HEK293 (cell line): Measurements from ENCODE around the gene RASAL2.

Experiments used
- MYNN ChIP-seq: fragments of 450-650 bp; formaldehyde crosslinking; IDR thresholded peaks from 2 replicates; pipeline ENCODE4 v1.5.1; 2016; ENCODE audit warnings: missing biosample characterization, missing genetic modification characterization, borderline replicate concordance
- REPIN1 ChIP-seq: fragments of 450-650 bp; formaldehyde crosslinking; IDR thresholded peaks from 2 replicates; pipeline ENCODE4 v1.5.1; 2017; ENCODE audit warnings: missing biosample characterization, missing genetic modification characterization, low read depth
- ZNF140 ChIP-seq: fragments of 450-650 bp; formaldehyde crosslinking; IDR thresholded peaks from 2 replicates; pipeline ENCODE4 v1.5.1; 2016; ENCODE audit warnings: missing biosample characterization, missing genetic modification characterization
- ZNF175 ChIP-seq: fragments of 450-650 bp; formaldehyde crosslinking; IDR thresholded peaks from 2 replicates; pipeline ENCODE4 v1.5.1; 2016; ENCODE audit warnings: missing biosample characterization, missing genetic modification characterization
- ZNF223 ChIP-seq: fragments of 450-650 bp; formaldehyde crosslinking; IDR thresholded peaks from 2 replicates; pipeline ENCODE4 v1.5.1; 2016; ENCODE audit warnings: missing biosample characterization, missing genetic modification characterization
- ZNF354C ChIP-seq: fragments of 450-650 bp; formaldehyde crosslinking; IDR thresholded peaks from 2 replicates; pipeline ENCODE4 v1.5.1; 2016; ENCODE audit warnings: missing biosample characterization, missing genetic modification characterization, low read depth, borderline replicate concordance
- ZNF394 ChIP-seq: fragments of 450-650 bp; formaldehyde crosslinking; IDR thresholded peaks from 2 replicates; pipeline ENCODE4 v1.5.1; 2016; ENCODE audit warnings: missing biosample characterization, missing genetic modification characterization, mild to moderate bottlenecking, moderate library complexity, borderline replicate concordance
- ZNF433 ChIP-seq: fragments of 450-650 bp; formaldehyde crosslinking; IDR thresholded peaks from 2 replicates; pipeline ENCODE4 v1.5.1; 2016; ENCODE audit warnings: missing biosample characterization, missing genetic modification characterization, low read depth
- ZNF558 ChIP-seq: fragments of 450-650 bp; formaldehyde crosslinking; IDR thresholded peaks from 2 replicates; pipeline ENCODE4 v1.5.1; 2016; ENCODE audit warnings: missing biosample characterization, missing genetic modification characterization
- ZNF670 ChIP-seq: fragments of 450-650 bp; formaldehyde crosslinking; IDR thresholded peaks from 2 replicates; pipeline ENCODE4 v1.5.1; 2016; ENCODE audit warnings: missing biosample characterization, missing genetic modification characterization, low read depth
- ZNF777 ChIP-seq: fragments of 450-650 bp; formaldehyde crosslinking; IDR thresholded peaks from 2 replicates; pipeline ENCODE4 v1.5.1; 2017; ENCODE audit warnings: missing biosample characterization, missing genetic modification characterization, borderline replicate concordance
- TF ChIP-seq, protein P1 (sequence below): fragments of 450-650 bp; formaldehyde crosslinking; IDR thresholded peaks from 2 replicates; pipeline ENCODE4 v1.5.1; 2016; ENCODE audit warnings: missing biosample characterization, missing genetic modification characterization
- TF ChIP-seq, protein P2 (sequence below): fragments of 450-650 bp; formaldehyde crosslinking; IDR thresholded peaks from 2 replicates; pipeline ENCODE4 v1.5.1; 2017; ENCODE audit warnings: missing biosample characterization, missing genetic modification characterization
- TF ChIP-seq, protein P3 (sequence below): fragments of 450-650 bp; formaldehyde crosslinking; IDR thresholded peaks from 2 replicates; pipeline ENCODE4 v1.5.1; 2016; ENCODE audit warnings: missing biosample characterization, missing genetic modification characterization, low read depth

DNA sequence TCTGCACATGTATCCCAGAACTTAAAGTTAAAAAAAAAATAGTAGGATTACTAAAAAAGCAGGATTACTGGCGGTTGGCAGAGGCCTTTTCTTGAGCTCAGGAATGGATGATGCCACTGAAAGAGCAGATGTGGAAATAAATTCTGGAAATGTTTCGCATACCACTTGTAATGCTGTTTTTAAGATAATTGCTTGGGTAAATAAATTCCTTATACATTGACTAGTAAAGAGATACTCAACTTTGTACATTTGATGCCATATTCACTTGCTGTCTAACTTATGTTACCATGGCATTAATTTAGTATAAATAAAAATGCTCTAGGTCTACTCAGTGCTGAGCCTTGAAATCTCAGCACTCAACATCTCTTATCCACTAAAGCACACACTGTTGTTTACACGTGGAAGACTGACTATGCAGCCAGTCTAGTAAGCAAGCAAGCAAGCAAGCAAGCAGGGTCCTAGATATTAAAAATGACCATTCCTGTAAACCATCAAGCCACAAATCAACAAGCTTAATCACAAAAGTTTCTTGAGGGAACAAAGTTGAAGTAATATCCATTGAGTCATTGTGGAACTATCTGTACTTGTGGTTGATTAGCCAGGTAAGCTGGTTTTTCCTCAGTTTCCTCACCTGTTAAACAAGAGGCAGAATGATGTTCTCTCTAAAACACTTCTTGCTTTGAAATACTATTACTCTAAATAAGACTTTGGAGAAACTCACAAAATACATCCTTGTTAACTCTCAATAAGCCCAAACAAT lies 1.7 kb upstream of the RASAL2 start:
- TF ChIP-seq ZNF223 (tag by site-specific recombination) = no peak
- TF ChIP-seq, protein P1, sequence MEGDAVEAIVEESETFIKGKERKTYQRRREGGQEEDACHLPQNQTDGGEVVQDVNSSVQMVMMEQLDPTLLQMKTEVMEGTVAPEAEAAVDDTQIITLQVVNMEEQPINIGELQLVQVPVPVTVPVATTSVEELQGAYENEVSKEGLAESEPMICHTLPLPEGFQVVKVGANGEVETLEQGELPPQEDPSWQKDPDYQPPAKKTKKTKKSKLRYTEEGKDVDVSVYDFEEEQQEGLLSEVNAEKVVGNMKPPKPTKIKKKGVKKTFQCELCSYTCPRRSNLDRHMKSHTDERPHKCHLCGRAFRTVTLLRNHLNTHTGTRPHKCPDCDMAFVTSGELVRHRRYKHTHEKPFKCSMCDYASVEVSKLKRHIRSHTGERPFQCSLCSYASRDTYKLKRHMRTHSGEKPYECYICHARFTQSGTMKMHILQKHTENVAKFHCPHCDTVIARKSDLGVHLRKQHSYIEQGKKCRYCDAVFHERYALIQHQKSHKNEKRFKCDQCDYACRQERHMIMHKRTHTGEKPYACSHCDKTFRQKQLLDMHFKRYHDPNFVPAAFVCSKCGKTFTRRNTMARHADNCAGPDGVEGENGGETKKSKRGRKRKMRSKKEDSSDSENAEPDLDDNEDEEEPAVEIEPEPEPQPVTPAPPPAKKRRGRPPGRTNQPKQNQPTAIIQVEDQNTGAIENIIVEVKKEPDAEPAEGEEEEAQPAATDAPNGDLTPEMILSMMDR (tag by site-specific recombination) = no peak
- no peak for TF ChIP-seq ZNF394
- no peak for TF ChIP-seq ZNF777 (tag by site-specific recombination)
- no peak for TF ChIP-seq ZNF175 (tag by site-specific recombination)
- TF ChIP-seq, protein P2, sequence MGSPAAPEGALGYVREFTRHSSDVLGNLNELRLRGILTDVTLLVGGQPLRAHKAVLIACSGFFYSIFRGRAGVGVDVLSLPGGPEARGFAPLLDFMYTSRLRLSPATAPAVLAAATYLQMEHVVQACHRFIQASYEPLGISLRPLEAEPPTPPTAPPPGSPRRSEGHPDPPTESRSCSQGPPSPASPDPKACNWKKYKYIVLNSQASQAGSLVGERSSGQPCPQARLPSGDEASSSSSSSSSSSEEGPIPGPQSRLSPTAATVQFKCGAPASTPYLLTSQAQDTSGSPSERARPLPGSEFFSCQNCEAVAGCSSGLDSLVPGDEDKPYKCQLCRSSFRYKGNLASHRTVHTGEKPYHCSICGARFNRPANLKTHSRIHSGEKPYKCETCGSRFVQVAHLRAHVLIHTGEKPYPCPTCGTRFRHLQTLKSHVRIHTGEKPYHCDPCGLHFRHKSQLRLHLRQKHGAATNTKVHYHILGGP (tag by site-specific recombination) = no peak
- no peak for TF ChIP-seq ZNF140 (tag by site-specific recombination)
- no peak for TF ChIP-seq ZNF670 (tag by site-specific recombination)
- no peak for TF ChIP-seq ZNF433 (tag by site-specific recombination)
- TF ChIP-seq REPIN1 (tag by site-specific recombination) = no peak
- no peak for TF ChIP-seq MYNN (tag by site-specific recombination)
- no peak for TF ChIP-seq ZNF558 (tag by site-specific recombination)
- TF ChIP-seq, protein P3, sequence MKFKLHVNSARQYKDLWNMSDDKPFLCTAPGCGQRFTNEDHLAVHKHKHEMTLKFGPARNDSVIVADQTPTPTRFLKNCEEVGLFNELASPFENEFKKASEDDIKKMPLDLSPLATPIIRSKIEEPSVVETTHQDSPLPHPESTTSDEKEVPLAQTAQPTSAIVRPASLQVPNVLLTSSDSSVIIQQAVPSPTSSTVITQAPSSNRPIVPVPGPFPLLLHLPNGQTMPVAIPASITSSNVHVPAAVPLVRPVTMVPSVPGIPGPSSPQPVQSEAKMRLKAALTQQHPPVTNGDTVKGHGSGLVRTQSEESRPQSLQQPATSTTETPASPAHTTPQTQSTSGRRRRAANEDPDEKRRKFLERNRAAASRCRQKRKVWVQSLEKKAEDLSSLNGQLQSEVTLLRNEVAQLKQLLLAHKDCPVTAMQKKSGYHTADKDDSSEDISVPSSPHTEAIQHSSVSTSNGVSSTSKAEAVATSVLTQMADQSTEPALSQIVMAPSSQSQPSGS (tag by site-specific recombination) = no peak
- no peak for TF ChIP-seq ZNF354C
